CD4-positive, alpha-beta T cell treated with Interleukin-15 for 1 hour (primary cell): Measurements from ENCODE around the gene TLCD1.

Experiments
- DNase-seq: peaks from one replicate; pipeline ENCODE4 v3.0.0-alpha.2; 2020

TLCD1 gene

DNA sequence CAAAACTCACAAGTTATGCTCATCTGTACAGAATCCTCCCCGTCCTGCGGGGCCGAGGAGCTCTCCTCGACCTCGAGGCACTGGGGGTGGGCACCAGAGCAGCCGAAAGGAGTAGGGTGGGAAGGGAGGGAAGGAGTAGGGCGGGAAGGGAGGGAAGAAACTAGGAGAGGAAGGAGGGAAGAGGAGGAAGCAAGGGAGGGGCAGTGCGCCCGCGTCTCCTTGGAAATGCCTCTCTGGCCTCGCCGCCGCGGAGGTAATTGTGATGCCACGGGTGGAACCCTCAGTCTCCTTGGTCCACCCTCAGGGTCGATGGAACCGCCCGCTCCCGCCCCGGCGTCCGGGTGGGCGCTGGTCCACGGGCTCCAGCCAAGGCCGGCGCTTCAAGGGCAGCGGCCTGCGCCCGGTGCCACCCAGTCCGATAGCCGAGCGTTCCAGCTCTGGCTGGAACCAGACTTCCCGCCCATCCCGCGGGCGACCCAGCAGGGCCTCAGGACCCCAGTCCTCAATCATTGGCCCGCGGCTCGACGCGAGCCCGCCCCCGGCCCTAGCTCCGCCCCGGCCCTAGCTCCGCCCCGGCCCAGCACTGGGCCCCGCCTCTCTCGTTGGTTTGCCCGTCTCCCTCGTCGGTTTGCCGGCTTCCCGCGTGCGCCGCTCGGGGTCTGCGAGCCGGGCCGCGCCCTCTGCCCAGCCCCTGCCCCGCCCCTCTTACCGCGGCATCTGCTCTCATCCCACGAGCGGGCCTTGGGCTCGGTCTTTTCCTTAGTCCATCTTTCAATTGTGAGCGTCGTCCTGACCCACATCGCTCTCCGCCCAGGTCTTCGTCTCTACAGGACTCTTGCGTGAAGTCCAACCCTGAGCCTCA is 14.9 kb downstream of the TLCD1 start:
- DNase-seq = peak; percentile 90

DNA sequence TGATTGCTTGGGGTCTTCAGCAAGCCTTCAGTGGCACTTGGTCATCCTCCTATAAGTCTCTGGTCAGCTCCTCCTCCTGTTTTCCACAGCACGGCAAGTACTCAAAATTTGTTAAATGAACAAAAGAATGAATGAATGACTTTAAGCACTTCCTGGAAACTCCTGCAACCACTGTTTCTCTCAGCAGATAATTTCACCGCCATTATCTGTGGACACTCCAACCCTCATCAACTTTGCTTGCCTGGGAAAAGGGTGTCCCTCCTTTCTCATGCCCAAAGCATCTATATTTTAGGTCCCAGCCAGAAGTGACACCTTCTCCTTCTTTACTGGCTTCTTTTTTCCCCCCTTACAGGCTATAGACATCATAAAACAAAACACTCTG is 18.7 kb downstream of the TLCD1 start:
- no peak for DNase-seq

DNA sequence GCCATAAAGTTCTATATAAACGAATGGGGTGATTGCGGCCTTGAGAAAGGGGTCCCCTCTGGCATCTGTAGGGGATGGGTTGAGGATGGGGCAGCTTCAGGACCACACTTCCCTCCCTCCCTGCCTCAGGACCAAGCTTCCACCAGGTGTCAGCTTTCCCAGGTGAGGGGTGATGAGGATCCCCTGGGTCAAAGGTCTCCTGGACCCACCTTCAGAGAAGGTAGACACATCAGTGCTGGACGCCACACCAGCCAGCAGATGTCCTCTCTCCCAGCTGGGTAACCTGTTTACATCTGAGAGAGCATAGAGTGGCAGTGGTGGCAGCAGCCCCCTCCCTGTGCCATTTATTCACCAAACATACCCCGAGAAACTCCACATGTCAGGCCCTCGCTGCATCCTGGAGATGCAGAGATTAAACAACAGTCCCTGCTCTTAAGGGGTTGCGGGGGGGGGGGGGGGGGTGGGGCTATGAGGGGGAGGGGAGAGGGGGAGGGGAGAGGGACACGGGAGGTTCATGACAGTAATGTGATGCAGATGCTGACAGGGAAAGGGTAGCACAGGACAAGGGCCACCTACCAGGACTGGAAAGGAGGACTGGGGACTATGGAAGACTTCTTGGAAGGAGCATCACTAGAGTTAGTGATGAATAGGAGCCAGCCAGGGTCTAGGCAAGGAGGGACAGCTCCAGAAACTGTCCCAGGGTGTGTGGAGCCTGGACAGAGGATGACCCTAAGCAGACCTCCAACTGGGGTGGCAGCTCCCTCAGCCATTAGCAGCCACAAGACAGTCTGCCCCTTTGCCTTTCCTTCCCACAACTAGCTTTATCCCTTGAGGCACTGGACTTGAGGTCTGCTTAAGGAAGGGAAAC is 19.3 kb downstream of the TLCD1 start:
- no peak for DNase-seq

DNA sequence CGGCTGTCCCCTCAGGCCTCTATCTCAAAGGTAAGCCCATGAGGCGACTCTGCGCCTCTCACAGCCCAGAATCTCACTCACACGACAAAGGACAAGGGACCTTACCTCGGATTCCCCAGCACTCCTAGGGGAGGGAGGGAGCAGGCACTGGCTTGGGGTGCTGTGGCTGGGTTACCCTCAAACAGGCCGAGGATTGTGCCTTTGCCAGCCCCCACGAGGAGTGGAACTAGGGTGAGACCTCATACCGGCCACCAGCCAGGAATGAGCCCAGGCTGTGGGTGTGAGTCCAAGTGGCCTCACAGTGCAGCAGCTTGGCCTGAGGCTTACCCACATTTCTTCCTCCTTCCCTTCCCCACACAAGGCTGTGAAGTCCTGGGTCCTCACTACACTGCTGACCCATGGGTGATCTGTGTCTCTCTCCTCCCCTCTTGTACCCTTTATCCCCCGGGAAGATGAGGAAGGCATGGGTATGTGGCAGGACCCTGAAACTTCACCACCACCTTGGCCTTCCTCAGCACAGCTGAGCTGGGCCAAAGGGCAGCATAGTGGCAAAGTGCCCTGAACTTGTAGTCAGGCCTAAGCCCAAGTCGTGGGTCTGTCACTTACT is 20.2 kb downstream of the TLCD1 start:
- no peak for DNase-seq

DNA sequence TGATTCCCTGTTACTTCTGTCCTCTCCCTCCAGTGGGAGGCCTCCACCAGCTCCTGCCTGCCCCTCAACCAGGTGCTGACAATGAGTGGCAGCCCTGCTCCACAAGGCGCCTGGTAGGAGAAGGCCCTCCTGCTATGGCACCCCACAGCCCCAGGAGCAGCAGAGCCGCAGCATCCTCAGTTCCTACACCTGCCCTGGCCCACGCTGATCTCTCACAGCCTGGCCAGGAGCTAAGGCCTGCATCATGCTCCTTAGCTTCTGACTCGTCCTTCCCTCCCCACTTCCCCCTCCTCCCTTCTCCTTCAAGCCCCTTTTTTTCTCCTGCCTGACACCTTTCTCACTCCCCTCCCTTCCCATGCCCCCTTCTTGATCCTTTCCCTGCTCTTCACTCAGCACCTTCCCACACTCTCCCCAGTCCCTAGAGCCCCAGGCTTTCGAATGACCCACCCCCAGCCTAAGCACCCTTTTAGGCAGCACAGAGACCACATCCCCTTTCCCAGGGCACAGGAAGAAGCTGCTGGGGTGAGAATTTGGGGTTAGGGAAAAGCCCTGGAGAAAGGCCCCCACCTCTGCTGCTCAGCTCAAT is 20.9 kb downstream of the TLCD1 start:
- no peak for DNase-seq

DNA sequence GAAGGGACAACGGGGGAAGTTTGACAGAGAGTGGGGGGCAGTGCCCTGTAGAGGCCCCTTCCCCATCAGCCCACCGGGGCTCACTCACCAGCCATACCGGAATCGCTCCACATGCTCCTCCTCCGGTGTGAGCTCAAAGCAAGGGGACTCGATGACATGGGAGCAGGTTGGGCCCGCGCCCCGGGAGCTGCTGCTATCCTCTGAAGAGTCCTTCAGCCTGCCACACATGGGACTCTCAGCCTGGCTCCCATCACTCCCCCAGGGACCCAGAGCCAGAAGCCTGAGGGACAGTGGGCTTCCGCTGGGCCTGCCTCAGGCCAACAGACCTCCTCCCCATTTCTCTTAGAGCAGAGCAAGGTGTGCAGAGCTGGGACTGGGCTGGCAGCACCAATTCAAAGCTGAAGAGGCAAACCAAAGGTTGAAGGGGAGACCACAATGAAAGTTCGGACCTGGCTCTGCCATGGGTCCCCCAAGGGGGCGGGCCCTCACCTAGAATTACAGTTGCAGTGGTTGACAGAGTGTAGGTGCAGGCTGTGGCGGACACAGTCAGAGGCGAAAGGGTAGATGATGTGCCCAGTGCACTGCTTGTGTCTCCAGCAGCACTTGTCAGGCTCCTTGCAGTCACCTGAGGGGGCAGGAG is 21.7 kb downstream of the TLCD1 start:
- DNase-seq = no peak

DNA sequence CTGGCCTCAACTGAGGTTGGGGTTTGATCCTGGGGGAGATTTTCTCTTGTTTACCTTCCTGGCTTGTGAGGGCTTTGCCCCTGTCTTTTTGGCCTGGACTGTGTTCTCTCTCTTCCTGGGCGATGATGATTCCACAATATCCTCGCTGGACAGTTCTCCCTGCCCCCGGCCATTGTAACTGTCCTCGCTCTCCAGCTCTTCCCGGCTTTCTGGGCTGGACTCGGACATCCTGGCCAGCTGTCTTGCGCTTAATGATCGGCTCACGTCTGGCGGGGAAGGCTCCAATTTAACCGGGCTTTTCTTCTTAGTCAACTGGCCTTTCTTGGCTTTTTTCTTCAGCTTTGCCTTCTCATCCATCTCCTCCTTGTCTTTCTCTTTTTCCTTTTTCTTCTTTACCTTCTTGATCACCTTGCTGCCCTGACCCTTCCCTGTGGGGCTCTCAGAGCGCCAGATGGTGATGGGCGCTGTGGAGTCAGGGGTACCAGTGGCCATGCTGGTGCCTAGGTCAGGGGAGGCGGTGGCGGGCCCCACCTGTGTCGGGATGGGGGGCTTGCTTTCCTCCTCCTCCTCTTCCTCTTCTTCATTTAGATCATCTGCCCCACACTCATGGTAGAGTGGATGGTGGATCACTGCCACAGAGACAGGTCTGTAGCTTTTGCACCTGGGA is 22.3 kb downstream of the TLCD1 start:
- no peak for DNase-seq

DNA sequence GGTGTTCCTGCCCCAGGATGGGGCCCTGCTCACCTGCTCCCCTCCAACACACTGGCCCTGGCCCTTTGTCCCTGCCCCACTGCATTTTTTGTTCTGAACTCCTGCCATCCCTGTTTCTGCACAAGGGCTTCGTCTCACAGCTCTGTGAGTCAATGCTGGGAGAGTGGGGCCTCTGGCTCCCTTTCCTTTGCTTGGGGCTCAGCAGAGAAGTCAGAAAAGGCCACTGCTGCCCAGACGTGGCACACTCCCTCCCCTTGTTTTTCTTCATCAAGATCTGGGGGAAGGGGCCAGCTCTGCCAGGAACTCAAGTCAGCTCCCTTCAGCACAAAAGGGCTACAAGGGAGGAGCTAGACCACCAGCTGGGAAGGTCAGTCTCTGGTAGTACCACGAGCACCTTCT is 23.3 kb downstream of the TLCD1 start:
- no peak for DNase-seq

DNA sequence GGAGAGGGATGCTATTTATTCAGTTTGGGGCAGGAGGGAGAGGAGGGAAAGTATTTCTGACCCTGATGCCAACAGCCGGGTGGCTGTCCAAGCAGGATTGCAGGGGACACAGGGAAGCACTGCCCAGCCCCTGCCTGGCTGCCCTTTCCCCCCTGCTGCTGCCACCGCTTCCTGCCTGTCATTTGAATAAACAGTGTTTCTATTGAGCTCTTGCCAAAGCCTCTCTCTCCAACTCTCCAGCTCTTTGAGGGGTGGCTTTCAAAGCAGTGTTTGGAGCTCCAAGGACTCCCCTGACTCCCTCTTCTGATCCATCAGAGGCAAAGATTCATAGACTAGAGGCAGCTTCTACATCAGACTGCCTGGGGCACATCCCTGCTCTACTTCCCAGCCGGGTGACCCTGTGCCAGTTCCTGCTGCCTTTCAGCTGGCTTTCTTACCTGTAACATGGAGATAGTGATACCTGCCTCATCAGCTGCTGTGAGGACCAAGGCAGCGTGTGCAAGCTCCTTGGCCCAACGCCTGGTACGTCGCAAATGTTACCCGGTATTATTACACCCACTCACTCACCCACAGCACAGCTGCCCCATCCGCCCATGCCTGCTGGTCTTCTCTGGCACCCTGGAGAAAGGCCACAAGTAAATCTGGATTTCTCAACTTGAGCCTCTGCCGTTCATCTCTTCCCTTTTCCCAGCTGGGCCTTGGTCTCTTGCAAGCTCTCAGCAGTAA is 23.8 kb downstream of the TLCD1 start:
- no peak for DNase-seq

DNA sequence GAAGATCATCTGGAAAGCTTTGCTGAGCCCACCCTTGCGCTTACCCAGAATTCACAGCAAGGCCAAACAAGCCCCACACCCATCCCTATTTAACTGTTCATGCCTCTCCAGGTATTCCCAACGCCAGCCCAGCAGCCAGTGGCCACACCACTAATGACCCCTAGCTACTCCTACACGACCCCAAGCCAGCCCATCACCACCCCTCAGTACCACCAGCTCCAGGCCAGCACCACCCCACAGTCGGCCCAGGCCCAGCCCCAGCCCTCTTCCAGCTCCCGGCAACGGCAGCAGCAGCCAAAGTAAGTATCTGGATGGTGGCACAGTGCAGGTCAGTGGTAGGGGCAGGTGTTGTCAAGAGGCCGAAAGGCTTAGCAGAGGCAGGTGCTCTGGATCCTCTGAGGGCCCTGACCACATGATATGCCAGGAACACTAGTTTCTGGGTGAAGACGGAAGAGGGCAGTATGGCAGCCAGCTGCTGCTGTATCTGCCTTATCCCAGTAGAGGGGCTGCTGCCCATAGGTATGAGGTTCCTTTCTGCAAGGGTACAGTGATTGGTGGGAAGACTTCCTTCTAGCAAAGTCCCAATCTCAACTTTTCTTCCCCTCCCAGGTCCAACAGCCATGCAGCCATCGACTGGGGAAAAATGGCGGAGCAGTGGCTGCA is 25.1 kb downstream of the TLCD1 start:
- DNase-seq = no peak

DNA sequence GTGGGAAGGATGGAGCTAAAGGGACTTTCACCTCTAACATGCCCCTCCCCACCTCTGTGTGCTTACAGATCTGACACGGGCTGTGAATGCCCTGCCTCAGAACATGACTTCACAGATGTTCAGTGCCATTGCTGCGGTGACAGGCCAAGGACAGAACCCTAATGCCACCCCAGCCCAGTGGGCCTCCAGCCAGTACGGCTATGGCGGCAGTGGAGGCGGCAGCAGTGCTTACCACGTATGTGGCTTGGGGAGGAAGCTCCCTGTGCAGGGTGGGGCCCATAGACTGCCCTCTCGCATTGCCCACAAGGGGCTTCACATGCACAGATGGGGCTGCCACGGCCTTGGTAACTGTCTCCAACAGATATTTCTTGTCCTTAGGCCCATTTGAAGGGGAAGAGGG is 25.8 kb downstream of the TLCD1 start:
- DNase-seq = no peak

DNA sequence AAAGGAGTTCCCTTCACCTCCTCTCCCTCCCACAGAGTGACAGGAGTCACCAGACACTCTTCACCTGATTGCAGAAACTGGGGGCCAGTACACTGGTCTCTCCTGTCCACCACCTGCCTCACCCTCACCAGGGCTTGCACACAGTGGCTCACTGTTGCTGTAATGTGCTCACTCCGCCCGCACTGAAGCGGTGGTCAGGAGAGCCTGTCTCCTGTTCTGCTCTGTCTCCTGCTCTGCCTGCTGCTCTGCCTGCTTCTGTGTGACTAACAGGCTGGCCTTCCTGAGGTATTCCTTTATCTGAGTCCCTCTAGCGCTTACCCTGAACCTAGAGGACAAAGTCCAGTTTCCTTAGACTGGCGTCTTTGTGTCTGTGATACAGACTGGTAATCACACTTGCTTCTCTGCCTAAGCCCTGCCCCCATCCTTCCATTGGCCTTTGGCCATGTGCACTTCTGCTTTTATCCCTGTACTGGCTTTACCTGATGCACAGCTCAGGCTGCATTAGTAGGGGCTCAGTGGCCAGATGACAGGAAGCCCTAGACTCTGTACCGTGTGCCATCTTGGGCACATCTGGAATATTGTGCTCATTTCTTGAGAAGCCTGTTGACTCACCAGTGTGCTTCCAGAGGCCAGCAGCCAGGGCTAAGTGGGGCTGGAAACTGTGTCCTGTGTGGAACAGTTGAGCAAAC is 27.6 kb downstream of the TLCD1 start:
- no peak for DNase-seq

DNA sequence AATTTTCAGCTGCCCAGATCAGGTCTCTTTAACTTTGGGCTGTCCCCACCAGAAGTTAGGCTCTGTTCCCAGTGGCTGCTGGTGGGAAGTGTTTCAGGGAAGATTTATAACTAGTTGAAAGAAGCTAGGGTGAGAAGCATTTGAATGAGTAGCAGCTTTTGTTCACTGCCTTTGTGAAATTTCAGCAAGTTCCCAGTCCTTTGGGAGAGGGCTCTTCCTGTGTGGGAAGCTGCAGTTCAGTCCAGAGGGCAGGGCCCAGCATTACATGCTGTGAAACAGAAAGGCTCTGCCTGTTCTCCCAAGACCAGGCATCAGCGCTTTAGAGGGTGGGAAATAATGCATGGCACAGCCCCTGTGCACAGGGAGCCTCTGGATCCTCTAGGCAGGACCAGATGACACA is 32.2 kb downstream of the TLCD1 start:
- no peak for DNase-seq

DNA sequence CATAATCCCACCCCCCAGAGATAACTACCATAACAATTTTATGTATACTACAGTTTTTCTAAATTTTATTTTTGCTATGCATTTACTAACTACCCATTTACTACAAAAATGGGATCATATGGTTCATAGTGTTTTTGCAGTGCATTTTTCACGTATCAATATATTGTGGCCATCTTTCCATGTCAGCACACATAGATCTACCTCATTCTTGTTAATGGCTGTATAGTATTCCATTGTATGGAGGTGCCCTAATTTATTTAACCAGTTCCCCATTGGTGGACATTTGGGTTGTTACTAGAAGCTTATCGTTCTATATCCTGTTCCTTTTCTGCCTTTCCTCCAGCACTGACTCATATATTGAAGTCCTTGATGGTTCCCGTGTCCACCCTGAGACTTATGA is 37.0 kb downstream of the TLCD1 start:
- no peak for DNase-seq

DNA sequence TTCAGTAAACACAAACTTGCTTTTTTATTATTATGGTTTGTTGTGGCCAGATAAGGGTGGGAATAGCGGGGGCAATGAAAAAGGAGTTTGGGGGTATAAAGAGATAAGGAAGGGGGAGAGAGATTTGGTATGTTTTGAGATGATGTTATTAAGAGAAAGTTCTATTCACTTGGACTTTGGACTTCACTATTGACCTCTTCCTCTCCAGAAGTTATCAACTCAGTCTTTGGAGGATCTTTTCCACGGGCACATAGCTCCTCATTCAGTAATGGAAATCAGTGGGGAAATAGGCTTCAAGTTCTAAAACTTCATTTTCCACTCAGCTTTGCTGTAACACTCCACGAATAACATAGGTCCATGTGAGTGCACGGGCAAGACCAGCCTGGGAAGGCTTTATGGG is 37.6 kb downstream of the TLCD1 start:
- DNase-seq = no peak

DNA sequence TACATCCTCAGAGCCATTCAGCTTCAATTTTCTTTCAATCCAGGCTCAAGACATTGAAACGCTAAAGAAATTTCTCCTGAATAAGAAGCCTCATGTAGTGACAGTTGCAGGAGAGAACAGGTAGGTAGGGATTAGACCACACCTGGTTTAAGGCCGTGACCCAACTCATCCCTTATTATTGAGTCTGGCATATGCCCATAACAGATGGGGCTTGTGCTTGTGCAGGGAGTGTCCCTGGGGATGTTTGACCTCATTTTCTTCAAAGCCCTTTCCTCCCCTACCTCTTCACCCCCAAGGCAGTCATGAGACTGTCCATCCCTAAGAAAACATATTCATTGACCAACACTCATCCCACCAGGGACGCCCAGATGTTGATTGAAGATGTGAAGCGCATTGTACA is 39.7 kb downstream of the TLCD1 start:
- DNase-seq = no peak

DNA sequence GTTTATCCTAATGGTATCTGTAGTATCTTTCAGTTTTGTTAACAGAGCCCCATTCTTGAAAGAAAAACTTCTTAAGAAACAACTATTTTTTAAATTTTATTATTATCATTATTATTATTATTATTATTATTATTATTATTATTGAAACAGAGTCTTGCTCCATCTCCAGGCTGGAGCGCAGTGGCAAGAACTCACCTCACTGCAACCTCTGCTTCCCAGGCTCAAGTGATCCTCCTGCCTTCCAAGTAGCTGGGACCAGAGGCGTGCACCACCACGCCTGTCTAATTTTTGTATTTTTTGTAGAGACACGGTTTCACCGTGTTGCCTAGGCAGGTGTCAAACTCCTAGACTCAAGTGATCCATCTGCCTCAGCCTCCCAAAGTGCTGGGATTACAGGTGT is 40.7 kb downstream of the TLCD1 start:
- no peak for DNase-seq

DNA sequence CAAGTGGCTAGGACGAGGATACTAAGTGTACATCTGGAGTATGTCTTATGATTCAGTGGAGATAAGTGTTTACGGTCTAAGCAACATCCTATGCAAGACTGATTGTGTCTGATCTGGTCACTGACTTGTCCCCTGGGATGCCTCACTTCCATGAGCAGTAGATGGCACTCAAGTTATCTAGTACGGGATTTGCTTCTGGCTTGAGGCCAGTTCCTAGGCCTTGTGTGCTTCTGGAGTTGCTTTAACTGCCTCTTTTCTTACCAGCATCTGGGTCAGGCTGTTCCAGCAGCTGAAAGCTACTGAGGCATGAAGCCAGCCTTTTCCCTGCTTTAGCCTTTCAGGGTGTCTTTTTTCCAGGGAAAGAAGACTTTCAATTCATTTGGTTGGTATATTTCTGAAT is 41.1 kb downstream of the TLCD1 start:
- DNase-seq = no peak

DNA sequence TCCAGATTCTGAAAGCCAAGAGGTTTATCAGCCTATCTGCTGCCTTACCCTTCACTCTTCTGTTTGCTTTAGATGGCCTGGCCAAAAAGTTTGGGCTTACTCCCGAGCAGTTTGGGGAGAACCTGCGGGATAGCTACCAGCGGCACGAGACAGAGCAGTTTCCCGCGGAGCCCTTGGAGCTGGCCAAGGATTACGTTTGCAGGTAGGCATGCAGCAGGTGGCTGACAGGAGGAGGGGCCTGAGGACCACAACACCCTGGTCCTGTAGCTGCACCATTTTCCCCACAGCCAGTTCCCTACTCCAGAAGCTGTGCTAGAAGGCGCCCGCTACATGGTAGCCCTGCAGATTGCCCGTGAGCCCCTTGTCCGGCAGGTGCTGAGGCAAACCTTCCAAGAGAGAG is 43.4 kb downstream of the TLCD1 start:
- DNase-seq = no peak

DNA sequence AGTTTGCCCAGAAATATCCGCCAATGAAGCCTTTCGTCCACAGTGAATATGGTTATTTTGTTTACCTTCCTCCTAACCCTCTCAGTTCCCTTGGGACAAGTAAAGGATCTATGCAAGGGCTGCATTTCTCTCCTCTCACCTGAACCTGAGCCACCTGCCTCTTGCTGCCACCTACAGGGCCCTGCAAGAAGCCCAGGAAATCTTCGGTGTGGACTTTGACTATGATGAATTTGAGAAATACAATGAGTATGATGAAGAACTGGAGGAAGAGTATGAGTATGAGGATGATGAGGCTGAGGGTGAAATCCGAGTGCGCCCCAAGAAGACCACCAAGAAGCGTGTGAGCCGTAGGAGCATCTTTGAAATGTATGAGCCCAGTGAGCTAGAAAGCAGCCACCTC is 50.1 kb downstream of the TLCD1 start:
- no peak for DNase-seq
